Stimulated activated CD8-positive, alpha-beta memory T cell treated with anti-CD3 and anti-CD28 coated beads, Interleukin-4, amount 100 ng/mL, for 24 hours (primary cell): Measurements from ENCODE around the gene EIF6.
"Not testable (repeated sequence)": the region's sequence is repeated elsewhere in the genome, so short reads cannot be mapped to it uniquely, and the experiment has no call there.

ENCODE experiments used
- DNase-seq: peaks from one replicate; pipeline ENCODE4 v3.0.0-alpha.2; 2020; ENCODE audit warnings: low read depth

The EIF6 gene

DNA sequence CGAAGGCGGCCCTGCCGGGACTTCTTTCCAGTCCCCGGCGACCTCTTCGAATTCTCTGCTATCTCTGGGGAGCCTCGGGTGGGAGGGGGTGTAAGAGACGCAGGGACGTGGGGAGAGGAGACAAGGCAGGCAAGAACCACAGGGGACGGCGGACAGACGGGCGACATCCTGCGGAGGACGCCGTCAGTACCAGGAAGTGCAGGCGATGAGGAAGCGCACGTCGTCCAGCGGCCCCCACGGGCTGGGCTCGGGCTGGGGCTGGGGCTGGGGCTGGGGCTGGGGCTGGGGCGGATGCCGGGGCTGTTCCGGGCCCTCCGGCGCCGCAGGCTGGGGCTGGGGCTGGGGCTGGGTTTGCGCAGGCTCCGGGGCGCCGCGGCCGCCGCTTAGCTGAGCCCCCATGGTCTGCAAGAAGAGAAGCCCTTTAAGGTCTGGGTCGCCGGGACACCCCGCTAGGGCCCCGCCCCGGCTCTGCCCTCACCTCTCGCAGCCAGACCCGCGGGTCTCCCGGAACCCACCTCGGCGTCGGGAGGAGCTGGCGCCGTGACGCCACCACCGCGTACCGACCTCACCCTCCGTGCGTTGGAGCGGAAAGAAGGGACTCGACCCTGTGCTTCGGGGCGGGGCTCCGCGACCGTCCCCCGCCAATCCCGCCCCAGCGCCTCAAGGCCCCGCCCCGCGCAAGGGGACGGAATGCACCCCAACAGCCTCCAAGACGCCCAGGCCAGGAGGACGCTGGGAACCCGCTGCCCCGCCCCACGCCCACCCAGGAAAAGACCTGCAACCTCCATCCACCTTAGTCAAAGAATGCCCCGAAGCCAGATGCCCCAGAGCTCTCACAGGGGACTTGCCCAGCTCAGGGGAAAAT, 6.8 kb downstream of the EIF6 start, which contains the start of gene MMP24OS:
TSS of gene MMP24OS (minus strand) at position 592 of the 865 bp plus-strand sequence. CDS start at position 399, 193 bp downstream.
- peak; percentile 85 for DNase-seq

DNA sequence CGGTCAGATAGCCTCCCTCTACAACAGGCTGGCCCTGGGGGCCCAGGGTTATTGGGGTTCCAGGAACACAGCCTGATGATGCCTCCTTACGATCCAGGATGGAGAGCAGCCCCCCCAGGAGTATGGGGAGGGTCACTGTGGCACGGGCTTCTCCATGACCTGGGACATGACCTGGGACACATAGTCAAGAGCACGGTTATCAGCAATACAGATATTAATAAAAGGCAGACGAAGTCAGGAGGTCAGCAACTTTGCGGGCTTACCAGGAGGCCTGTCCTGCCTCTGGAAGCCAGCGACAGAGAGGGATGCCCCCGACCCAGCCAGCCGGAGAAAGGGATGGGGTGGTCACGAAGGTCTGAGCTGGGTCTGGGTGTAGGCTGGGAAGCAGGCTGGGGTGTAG, 7.4 kb downstream of the EIF6 start:
- no peak for DNase-seq

DNA sequence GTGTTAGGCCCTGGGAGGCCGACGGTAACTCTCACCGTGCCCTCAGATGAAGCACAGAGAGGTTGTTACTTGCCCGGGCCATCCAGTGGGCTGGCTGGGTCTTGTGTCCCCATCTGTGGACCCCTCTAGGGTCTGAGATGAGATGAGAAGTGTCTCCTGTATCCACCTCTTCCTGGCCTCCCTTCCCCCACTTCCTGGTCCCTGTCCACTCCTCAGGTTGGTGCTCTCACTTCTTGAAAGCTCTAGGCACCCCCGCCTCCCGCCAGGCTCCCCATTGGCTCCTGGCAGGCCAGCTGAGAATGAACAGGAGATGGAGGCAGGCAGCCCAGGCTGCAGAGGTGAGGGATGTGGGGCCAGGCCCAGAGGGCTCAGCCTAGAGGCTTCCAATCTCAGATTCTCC, 8.2 kb downstream of the EIF6 start:
- no peak for DNase-seq

DNA sequence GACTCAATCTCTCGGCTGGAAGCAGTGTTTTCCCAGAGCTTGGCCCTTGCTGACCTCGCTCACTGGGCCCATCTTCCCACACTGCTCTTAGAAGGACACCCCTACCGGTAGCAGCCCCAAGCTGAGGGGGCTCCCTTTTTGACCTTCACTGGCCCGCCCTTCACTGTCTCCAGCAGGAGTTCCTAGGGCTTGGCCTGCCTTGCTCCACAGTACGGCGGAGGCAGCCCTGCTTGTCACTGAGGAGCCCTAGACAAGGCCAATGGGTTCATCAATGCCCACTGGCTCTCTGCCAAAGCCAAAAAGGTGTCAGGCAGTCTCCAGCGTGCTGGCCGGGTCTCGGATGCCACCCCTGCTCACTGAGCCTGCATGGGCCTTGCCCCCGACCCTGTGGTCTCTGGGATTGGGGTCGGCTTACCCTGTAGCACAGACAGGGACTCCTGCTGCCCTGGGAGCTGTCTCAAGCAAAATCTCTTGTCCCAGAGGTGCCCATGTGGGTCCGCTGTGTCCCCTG, 8.8 kb downstream of the EIF6 start:
- DNase-seq: no peak

DNA sequence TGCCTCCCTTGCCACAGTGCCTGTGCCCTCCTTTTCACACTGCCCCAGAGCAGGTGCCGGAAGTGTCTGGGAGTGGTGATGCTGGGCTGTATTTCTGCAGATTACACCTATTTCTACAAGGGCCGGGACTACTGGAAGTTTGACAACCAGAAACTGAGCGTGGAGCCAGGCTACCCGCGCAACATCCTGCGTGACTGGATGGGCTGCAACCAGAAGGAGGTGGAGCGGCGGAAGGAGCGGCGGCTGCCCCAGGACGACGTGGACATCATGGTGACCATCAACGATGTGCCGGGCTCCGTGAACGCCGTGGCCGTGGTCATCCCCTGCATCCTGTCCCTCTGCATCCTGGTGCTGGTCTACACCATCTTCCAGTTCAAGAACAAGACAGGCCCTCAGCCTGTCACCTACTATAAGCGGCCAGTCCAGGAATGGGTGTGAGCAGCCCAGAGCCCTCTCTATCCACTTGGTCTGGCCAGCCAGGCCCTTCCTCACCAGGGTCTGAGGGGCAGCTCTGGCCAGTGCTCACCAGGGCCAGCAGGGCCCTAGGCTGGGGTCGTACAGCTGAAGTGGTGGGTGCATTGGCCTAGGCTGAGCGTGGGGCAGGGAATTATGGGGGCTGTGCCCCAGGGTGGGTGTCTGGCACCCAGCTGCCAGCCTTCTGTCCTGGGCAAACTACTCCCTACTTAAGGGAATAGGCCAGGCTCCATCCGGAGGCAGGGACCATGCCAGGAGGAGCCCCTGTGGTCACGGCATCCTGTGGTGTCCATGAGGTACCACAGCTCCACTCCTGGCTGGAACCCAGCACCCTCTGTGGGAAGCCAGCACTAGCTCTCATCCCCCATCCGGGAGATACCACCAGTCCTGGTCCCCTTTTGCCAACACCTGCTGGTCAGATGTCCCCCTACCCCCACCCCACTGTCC, 10.1 kb downstream of the EIF6 start:
- DNase-seq: no peak

DNA sequence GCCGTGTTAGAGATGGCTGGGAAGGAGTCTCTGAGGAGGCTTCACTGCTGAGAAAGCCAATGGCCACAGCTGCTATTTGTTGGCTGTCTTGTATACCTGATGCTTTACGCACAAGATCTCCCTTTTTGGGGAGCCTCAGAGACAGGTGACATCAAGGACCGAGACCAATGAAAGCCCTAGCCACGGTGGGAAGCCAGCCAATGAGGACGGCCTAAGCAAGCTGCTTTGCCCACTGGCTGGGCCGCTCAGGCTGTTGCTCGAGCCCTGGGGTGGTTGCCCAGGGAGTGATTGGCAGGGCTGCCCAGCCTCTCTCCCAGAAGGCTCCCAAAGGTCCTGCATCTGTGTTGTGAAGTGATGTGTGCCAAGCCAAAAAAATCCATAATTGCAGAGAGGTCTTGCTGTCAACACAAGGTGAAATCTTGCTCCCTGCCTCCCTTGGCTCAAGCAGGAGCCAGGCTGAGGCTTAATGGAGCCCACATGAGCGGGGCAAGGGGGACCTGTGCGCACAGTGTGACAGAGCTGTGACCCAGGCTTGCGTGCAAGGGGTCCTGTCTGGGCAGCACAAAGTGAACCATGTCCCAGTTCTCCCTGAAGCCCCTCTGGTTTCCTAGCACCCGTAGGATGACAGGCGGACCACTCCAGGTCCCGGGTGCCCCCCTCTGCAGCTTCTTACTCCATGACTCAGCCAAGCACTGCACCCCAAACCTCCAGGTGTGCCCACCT, 11.0 kb downstream of the EIF6 start:
- DNase-seq: no peak

DNA sequence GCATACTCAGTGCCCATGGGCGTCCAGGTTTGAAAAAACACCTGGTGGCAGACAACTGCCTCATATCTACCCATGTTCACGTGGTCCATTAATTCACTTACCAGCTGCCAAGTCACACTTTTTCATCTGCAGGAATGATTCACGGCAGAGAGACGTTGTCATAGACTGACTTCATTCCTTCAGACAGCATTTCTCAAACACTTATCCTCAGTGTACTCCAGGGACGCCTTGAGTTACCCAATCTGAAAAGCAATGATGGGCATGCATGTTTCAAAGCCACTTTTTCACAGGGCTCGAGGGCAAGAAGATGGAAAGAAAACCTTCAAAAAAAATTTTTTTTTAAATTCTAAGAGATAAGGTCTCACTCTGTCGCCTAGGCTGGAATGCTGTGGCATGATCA, 12.7 kb downstream of the EIF6 start:
- no peak for DNase-seq

DNA sequence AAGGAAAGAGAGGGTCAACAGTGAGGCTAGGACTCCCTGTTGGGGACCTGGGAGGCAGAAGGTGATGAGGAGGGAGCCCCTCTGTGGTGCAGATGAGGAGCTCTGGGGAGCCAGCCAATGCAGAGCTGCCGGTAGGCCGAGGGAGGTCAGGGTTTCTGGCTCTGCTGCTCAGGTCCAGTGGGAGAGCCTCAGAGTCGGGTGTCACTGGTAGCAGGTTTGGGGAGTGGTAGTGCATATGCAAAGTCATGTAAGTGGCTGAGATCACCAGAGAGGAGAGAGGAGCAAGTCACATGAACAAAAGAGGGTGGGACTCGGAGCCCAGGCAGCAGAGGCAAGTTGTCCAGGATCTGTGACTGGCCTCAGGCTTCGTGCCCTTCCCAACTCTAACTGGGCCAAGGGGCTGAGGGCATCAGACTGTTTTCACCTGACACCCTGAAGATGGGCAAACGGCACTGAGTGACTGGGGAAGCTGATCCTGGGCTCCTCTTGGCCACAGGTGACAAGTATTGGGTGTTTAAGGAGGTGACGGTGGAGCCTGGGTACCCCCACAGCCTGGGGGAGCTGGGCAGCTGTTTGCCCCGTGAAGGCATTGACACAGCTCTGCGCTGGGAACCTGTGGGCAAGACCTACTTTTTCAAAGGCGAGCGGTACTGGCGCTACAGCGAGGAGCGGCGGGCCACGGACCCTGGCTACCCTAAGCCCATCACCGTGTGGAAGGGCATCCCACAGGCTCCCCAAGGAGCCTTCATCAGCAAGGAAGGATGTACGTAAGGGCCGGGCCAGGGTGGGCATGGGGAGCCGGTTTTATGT, 13.3 kb downstream of the EIF6 start:
- DNase-seq: no peak

DNA sequence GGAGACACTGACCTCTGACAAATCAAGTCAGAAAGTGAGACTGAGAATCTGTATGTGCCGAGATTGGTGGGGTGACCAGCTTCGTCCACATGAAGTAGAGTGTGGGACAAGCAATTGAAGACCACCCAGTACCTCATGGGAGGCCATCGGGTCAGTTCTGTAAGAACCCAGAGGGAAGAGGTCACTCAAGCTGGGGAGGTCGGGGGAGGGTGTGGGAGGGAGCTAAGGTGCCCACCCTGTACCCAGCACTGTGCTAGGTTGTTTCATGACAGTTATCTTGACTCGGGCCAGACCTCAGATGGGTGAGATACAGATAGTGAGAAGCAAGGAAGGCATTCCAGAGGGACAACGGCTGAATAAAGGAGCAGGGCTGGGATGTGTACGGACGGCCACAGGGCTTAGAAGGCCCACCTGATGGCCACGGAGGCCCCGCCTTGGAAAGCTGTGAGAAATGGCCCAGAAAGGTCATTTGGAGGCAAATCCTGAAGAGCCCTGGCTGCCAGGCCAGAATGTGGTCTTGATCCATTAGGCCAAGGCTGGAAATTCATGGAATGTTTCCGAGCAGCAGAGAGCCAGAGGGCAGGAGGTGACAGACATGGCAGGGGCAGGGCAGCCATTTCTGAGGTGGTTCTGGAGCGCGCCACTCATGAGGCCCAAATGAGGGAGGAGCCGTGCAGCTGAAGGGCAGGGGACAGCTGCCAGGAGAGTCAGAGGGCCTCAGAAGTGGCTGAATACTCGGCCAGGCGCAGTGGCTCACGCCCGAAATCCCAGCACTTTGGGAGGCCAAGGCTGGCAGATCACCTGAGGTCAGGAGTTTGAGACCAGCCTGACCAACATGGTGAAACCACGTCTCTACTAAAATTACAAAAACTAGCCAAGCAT, 14.3 kb downstream of the EIF6 start:
- DNase-seq: no peak

DNA sequence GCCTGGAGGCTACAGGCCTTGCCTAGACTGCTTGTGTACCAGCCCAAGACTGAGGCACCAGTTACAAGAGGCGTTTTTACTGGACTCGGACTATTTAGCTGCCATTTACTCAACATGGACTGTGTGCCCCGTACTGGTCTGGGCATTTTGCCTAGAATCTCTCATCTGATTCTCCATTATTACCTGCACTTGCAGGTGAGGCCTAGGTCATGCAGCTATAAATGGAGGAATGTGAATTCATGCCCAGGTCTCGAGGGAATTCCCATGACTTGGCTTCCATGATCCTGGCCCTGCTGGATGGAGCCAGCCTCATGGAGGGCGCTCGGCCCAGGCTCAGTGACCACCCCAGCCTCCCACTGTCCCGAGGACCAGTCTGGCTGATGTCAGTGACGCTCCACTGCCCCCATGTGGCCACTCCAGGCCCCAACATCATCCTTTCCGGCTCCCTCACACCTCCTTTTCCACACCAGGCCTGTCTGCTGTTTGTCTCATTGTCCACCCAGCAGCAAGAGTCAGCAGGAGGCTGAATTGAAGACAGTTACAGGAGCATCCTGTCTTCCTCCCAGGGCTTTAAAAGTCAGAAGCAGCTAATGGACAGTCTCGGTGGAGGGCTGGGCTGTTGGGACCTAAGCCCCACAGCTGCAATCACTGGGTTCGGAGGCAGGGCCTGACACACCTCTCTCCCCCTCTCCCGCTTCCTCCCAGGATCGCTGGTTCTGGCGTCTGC, 15.4 kb downstream of the EIF6 start:
- peak; percentile 32 for DNase-seq

DNA sequence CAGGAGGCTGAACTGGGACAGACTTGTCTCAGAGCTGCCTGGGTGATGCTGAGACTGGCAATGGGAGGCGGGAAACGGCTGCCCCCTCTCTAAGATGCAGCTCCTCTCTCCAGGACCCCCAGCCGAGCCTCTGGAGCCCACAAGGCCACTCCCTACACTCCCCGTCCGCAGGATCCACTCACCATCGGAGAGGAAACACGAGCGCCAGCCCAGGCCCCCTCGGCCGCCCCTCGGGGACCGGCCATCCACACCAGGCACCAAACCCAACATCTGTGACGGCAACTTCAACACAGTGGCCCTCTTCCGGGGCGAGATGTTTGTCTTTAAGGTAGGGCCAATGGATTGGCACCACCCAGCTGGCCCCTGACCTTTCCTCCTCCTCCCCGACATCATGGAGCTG, 17.5 kb downstream of the EIF6 start:
- DNase-seq: no peak

DNA sequence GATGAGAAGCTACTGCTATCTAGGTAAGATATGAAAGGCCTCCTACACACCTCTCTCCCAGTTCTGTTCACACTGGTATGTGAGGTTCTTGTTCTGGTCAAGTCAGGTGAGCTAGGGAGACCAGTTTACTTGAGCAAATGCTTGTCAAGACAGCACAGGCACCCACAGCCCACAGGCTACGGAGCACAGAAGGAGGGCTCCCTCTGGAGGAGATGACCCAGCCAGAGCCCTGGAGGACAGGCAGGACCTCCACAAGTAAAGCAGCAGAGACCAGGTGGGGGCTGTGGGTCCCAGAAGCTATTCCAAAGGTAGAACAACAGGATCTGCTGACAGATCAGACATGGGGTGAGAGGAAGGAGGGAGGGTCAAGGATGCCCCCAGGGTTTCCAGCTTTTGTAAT, 19.8 kb downstream of the EIF6 start:
- DNase-seq: no peak

DNA sequence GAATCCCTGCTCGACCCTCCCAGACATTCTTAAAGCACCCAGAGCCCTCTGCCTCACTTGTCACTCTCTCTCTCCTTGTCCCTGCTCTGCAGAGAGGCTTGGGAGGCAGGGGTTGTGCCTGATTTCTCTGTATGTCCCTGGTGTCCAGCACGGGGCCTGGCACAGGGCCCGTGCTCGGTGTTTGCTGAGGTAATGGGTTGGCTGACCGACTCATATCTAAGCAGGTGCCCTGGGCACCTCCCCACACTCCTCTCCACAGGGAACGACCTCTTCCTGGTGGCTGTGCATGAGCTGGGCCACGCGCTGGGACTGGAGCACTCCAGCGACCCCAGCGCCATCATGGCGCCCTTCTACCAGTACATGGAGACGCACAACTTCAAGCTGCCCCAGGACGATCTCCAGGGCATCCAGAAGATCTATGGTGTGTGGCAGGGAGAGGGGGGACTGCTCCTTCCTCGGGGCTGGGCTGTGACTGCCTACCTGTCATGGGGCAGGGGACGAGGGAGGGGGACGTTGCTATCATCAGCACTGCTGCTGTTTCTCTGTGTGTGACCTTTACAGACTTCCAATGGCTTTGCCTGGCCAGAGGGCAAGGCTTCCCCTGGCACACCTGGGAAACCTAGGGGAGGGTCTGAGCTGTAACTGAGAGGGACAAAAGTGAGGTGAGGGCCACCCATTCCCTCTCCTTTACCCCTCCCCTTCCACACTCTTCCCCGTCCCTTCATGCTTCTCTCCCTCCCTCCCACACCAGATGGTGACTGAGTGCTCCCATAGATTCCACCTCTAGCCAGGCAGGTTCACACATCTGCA, 20.8 kb downstream of the EIF6 start:
- DNase-seq: no peak

DNA sequence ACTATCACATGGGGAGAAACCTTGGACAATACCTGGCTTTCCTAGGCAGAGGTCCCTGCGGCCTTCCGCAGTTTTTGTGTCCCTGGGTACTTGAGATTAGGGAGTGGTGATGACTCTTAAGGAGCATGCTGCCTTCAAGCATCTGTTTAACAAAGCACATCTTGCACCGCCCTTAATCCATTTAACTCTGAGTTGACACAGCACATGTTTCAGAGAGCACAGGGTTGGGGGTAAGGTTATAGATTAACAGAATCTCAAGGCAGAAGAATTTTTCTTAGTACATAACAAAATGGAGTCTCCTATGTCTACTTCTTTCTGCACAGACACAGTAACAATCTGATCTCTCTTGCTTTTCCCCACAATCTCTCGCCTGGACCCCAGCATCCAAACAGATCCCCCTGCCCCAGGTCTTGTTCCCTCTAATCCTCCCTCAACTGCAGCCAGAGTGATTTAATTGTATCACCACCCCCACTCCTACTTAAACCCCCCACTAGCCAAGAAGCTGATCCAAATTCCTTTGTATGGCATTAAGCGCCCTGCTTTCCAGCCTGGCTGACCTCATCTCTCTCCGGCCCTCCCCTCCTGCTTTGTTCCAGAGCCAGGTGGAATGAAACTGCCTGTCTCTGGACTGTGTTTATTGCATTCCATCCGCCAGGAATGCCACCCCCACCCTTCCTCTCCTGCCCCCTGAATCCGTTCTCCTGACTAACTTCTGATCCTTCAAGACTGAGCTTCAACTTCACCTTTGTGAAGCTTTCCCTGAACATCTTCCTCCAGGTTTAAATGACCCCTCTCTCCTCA, 21.6 kb downstream of the EIF6 start:
- not testable (repeated sequence) for DNase-seq

DNA sequence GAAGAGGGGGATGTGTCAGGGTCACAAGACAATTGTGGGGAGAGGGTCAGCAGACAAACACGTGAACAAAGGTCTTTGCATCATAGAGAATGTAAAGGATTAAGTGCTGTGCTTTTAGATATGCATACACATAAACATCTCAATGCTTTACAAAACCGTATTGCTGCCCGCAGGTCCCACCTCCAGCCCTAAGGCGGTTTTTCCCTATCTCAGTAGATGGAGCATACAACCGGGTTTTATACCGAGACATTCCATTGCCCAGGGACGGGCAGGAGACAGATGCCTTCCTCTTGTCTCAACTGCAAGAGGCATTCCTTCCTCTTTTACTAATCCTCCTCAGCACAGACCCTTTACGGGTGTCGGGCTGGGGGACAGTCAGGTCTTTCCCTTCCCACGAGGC, 22.3 kb downstream of the EIF6 start:
- DNase-seq: not testable (repeated sequence)

DNA sequence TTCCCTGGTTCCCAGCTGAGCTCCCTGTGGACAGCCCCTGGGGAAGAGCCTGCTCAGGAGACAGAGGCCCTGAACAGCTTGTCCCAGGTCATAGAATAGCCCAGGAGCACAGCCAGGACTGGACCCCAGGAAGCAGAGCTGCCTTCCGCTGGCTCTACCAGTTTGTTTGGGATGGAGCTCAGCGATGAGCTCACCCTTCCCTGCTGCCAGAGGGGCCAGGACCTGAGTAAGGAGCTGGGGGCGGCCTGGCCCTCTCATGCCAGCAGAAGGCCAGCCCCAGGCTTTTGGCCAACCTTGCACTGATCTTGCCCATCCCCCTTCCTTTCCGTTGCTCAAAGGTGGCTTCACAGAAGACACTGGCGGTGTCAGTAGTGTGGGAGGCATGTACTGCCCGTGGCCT, 24.1 kb downstream of the EIF6 start:
- no peak for DNase-seq

DNA sequence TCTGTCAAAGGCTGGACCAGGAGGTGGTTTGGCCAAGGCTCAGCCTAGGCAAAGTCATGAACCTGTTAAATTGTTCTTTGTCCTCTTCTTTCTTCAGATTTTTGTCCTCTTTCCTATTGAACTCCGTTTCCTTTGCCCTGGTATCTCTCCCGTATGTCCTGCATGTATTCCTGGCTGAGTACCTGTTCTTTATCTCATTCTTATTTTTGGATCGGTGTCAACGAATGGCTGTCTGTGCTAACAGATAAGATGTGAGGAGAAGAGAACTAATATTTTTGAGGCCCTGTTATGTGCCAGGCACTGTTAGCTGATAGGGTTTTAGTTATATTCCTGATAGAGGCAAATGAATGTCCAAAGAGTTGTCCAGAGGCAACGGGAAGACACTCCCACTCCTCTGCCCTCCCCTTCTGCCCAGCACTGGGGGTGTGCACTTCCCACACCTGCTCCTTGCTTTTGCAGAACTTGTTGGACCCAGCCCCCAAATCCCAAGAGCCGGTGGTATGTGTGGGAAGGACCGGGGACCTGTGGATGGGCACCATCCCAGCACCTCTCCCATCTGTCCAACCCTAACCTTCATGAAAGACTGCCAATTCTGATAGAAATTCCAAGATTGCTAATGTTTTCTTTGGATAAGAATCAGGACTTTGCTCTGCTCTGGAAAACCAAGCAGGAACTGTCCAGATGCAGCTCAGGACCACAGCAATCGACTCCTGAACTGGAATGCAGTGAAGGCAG, 27.2 kb downstream of the EIF6 start:
- DNase-seq: no peak
